Measurements from ENCODE around the gene SLC40A1. TPM values are rescaled to one million over a fixed set of nuclear protein-coding genes. Genes with fewer than 3 reads are reported as not detected.

The SLC40A1 gene
- polyA plus RNA-seq, 4 donors: 109 to 161 (median 136) TPM

- no peak for DNase-seq (ENCODE audit: low read depth in 4 of 4, low spot score in 3 of 4)
Observed at GRCh38 chr2:189601043-189601442, 20.5 kb upstream of the SLC40A1 start.

- DNase-seq (ENCODE audit: low read depth in 4 of 4, low spot score in 3 of 4): no peak
Observed at GRCh38 chr2:189599245-189599644, 18.7 kb upstream of the SLC40A1 start.

GRCh38 chr2:189595417-189595816 lies 14.8 kb upstream of the SLC40A1 start:
- no peak for DNase-seq (ENCODE audit: low read depth in 4 of 4, low spot score in 3 of 4)

- DNase-seq (ENCODE audit: low read depth in 4 of 4, low spot score in 3 of 4): no peak
Observed at GRCh38 chr2:189594305-189594704, 13.7 kb upstream of the SLC40A1 start.

- no peak for DNase-seq (ENCODE audit: low read depth in 4 of 4, low spot score in 3 of 4)
Observed at GRCh38 chr2:189593115-189593514, 12.5 kb upstream of the SLC40A1 start.

GRCh38 chr2:189592353-189592984 lies 11.9 kb upstream of the SLC40A1 start:
- DNase-seq (ENCODE audit: low read depth in 4 of 4, low spot score in 3 of 4): no peak

- DNase-seq (ENCODE audit: low read depth in 4 of 4, low spot score in 3 of 4): no peak
Observed at GRCh38 chr2:189587780-189588179, 7.2 kb upstream of the SLC40A1 start.

GRCh38 chr2:189585226-189585756 lies 4.7 kb upstream of the SLC40A1 start:
- DNase-seq (ENCODE audit: low read depth in 4 of 4, low spot score in 3 of 4): no peak

- no peak for DNase-seq (ENCODE audit: low read depth in 4 of 4, low spot score in 3 of 4)
Observed at GRCh38 chr2:189584686-189585085, 4.1 kb upstream of the SLC40A1 start.

GRCh38 chr2:189583227-189584198 lies 2.9 kb upstream of the SLC40A1 start:
- DNase-seq (ENCODE audit: low read depth in 4 of 4, low spot score in 3 of 4): no peak

GRCh38 chr2:189582809-189583192 lies 2.2 kb upstream of the SLC40A1 start:
- DNase-seq (ENCODE audit: low read depth in 4 of 4, low spot score in 3 of 4): no peak

GRCh38 chr2:189582140-189582808 lies 1.7 kb upstream of the SLC40A1 start:
- no peak for DNase-seq (ENCODE audit: low read depth in 4 of 4, low spot score in 3 of 4)

- DNase-seq (ENCODE audit: low read depth in 4 of 4, low spot score in 3 of 4): no peak
Observed at GRCh38 chr2:189581354-189582139, 961 bp upstream of the SLC40A1 start.

- DNase-seq (ENCODE audit: low read depth in 4 of 4, low spot score in 3 of 4): no peak
Observed at GRCh38 chr2:189580241-189580651, 340 bp downstream of the SLC40A1 start.

GRCh38 chr2:189579585-189580186 lies 900 bp downstream of the SLC40A1 start:
- peak in 1 of 4 donors; percentile 27 for DNase-seq (ENCODE audit: low read depth in 4 of 4, low spot score in 3 of 4)

GRCh38 chr2:189578272-189578950 lies 2.2 kb downstream of the SLC40A1 start:
- no peak for DNase-seq (ENCODE audit: low read depth in 4 of 4, low spot score in 3 of 4)

- no peak for DNase-seq (ENCODE audit: low read depth in 4 of 4, low spot score in 3 of 4)
Observed at GRCh38 chr2:189577121-189577520, 3.5 kb downstream of the SLC40A1 start.

- no peak for DNase-seq (ENCODE audit: low read depth in 4 of 4, low spot score in 3 of 4)
Observed at GRCh38 chr2:189576396-189576795, 4.2 kb downstream of the SLC40A1 start.

- DNase-seq (ENCODE audit: low read depth in 4 of 4, low spot score in 3 of 4): no peak
Observed at GRCh38 chr2:189574793-189575475, 5.7 kb downstream of the SLC40A1 start.
